ENCODE results near the gene PDSS2. TPM values are rescaled to one million over a fixed set of nuclear protein-coding genes. Genes with fewer than 3 reads are reported as not detected.
"Not testable (repeated sequence)": the region's sequence is repeated elsewhere in the genome, so short reads cannot be mapped to it uniquely, and the experiment has no call there.

The PDSS2 gene
- total RNA-seq, 1 experiment from 2014 or later: 14.8 TPM

DNA sequence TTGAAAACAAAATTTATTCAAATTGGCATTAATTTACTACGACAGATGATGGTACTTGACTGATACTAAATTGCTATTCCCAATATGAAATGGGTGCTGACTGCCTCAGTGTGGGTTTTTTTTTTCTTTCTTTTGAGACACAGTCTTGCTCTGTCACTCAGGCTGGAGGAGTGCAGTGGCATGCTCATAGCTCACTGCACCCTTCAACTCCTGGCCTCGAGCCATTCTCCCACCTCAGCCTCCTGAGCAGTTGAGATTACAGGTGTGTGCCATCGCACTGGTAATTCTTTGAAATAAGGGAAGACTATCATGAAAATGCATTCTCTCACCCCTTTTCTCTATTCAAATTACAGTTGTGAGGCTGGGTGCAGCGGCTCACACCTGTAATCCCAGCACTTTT lies 22.5 kb downstream of the PDSS2 start:
- no peaks in the 10 kb centered on the region for H3K27me3 Mint-ChIP-seq (ENCODE audit: unreplicated experiment)
- no TSS peak for BruUV-seq (replicated peaks)
- peaks cover 8% of the 10 kb centered on the region for H3K4me1 Mint-ChIP-seq (ENCODE audit: low read depth, unreplicated experiment)
- no peak overlapping the region for H3K4me3 Mint-ChIP-seq (ENCODE audit: low read depth, unreplicated experiment)
- CTCF ChIA-PET: no interaction called here
- TF ChIP-seq, protein P1, sequence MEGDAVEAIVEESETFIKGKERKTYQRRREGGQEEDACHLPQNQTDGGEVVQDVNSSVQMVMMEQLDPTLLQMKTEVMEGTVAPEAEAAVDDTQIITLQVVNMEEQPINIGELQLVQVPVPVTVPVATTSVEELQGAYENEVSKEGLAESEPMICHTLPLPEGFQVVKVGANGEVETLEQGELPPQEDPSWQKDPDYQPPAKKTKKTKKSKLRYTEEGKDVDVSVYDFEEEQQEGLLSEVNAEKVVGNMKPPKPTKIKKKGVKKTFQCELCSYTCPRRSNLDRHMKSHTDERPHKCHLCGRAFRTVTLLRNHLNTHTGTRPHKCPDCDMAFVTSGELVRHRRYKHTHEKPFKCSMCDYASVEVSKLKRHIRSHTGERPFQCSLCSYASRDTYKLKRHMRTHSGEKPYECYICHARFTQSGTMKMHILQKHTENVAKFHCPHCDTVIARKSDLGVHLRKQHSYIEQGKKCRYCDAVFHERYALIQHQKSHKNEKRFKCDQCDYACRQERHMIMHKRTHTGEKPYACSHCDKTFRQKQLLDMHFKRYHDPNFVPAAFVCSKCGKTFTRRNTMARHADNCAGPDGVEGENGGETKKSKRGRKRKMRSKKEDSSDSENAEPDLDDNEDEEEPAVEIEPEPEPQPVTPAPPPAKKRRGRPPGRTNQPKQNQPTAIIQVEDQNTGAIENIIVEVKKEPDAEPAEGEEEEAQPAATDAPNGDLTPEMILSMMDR (IDR thresholded peaks at IDR 0.05; ENCODE audit: unreplicated experiment): no peak
- DNase-seq: no peak
- no peaks in the 10 kb centered on the region for H3K9me3 Mint-ChIP-seq (ENCODE audit: low read depth, unreplicated experiment)
- intact Hi-C loops (cut with micrococcal nuclease; ENCODE audit: unreplicated experiment): no loop called here
- H3K36me3 Mint-ChIP-seq (ENCODE audit: insufficient read depth, unreplicated experiment): no peaks in the 10 kb centered on the region
- no peak overlapping the region for H3K27ac Mint-ChIP-seq (ENCODE audit: unreplicated experiment)

DNA sequence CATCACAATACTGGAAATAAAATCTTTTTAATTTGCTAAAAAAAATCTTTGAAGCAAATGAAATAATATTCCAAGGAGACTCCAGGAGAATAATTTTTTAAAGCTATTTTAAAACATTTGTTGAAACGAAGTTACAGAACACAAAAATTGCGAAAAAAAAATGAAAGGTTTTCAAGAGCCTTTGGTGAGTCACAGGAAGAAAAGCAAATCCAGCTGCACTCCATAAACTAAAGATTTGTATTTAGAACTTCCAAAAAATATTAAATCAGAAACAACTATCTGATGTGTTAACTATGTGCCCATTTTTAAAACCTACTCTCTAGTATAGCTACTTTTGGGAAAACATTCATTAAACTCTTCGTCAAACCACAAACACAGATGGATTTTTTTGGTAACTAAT lies 23.6 kb downstream of the PDSS2 start:
- CTCF ChIA-PET: no interaction called here
- intact Hi-C loops (cut with micrococcal nuclease; ENCODE audit: unreplicated experiment): no loop called here
- TF ChIP-seq, protein P1 (IDR thresholded peaks at IDR 0.05; ENCODE audit: unreplicated experiment): no peak
- no peaks in the 10 kb centered on the region for H3K27me3 Mint-ChIP-seq (ENCODE audit: unreplicated experiment)
- peaks cover 8% of the 10 kb centered on the region for H3K4me1 Mint-ChIP-seq (ENCODE audit: low read depth, unreplicated experiment)
- no peaks in the 10 kb centered on the region for H3K9me3 Mint-ChIP-seq (ENCODE audit: low read depth, unreplicated experiment)
- H3K36me3 Mint-ChIP-seq (ENCODE audit: insufficient read depth, unreplicated experiment): no peaks in the 10 kb centered on the region
- H3K4me3 Mint-ChIP-seq (ENCODE audit: low read depth, unreplicated experiment): no peak overlapping the region
- H3K27ac Mint-ChIP-seq (ENCODE audit: unreplicated experiment): no peak overlapping the region
- no peak for DNase-seq
- BruUV-seq (replicated peaks): no TSS peak

DNA sequence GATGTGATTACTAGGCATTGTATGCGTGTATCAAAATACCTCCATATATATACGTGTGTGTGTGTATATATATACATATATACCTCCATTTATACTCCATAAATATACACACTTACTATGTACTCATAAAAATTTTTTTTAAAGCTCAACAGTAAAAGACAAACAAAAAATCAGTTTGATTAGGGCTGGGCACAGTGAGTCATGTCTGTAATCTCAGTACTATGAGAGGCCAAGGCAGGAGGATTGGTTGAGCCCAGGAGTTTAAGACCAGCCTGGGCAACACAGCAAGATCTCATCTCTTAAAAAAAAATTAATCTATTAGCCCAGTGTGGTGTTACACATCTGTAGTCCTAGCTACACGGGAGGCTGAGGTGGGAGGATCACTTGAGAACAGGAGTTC lies 24.6 kb downstream of the PDSS2 start:
- BruUV-seq (replicated peaks): no TSS peak

DNA sequence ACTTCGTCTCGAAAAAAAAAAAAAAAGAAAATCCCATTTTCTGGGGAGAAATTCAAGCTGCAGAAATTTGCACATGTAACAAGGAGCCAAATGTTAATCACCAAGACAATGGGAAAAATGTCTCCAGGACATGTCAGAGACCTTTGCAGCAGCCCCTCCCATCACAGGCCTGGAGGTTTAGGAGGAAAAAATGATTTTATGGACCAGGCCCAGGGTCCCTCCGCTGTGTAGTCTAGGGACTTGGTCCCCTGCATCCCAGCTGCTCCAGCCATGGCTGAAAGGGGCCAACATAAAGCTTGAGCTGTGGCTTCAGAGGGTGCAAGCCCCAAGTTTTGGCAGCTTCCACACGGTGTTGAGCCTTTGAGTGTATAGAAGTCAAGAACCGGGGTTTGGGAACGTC lies 33.4 kb downstream of the PDSS2 start:
- H3K9me3 Mint-ChIP-seq (ENCODE audit: low read depth, unreplicated experiment); CTCF ChIA-PET; BruUV-seq (replicated peaks): not testable (repeated sequence)

More for the DNA sequence above, 24.6 kb downstream of the PDSS2 start:
- no peaks in the 10 kb centered on the region for H3K36me3 Mint-ChIP-seq (ENCODE audit: insufficient read depth, unreplicated experiment)
- TF ChIP-seq, protein P1 (IDR thresholded peaks at IDR 0.05; ENCODE audit: unreplicated experiment): no peak
- peaks cover 8% of the 10 kb centered on the region for H3K4me1 Mint-ChIP-seq (ENCODE audit: low read depth, unreplicated experiment)
- CTCF ChIA-PET: interaction anchor here (0.6 kb wide), 1 partner anchor 608 kb away, joined by 7 read pairs; no protein-coding TSS in a partner anchor
- H3K9me3 Mint-ChIP-seq (ENCODE audit: low read depth, unreplicated experiment): no peaks in the 10 kb centered on the region
- peak overlapping the region; percentile 50 for H3K27ac Mint-ChIP-seq (ENCODE audit: unreplicated experiment)
- intact Hi-C loops (cut with micrococcal nuclease; ENCODE audit: unreplicated experiment): no loop called here
- no peak for DNase-seq
- H3K27me3 Mint-ChIP-seq (ENCODE audit: unreplicated experiment): no peaks in the 10 kb centered on the region
- no peak overlapping the region for H3K4me3 Mint-ChIP-seq (ENCODE audit: low read depth, unreplicated experiment)

DNA sequence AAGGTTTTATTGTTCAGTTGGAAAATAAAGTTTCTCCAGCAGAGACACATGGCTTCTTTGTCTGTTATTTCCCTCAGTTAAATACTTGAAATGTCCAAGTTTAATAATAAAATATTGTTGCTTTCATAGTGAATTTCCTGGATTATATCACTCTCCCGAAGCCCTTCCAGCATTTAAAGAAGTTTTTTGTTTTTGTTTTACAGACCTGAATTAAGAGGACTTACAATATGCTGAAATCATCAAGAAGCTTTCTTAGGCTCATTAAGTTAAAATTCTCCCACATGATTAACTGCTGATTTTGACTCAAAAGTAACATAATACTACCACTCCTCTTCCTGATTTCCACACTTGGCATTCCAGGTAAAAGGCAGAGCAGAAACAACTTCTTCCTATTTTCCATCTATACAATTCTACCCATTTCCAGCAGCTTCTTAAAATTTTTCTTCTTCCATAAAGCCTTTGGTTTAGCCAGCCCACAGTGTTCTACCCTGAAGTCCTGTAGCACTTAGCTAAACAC lies 35.8 kb downstream of the PDSS2 start:
- no TSS peak for BruUV-seq (replicated peaks)
- CTCF ChIA-PET: interaction anchor here (0.6 to 0.7 kb wide), 2 partner anchors 14 to 16 kb away, joined by 4 read pairs; no protein-coding TSS in a partner anchor
- DNase-seq: no peak
- Mint-ChIP-seq H3K27me3 (ENCODE audit: unreplicated experiment) (no peaks in the 10 kb centered on the region), H3K9me3 (ENCODE audit: low read depth, unreplicated experiment) (peaks cover 5% of the 10 kb centered on the region), H3K36me3 (ENCODE audit: insufficient read depth, unreplicated experiment) (no peaks in the 10 kb centered on the region), H3K4me1 (ENCODE audit: low read depth, unreplicated experiment) (no peaks in the 10 kb centered on the region), H3K4me3 (ENCODE audit: low read depth, unreplicated experiment) (no peak overlapping the region), H3K27ac (ENCODE audit: unreplicated experiment) (no peak overlapping the region)
- intact Hi-C loops (cut with micrococcal nuclease; ENCODE audit: unreplicated experiment): no loop called here
- TF ChIP-seq, protein P1 (IDR thresholded peaks at IDR 0.05; ENCODE audit: unreplicated experiment): no peak

More for the DNA sequence above, 33.4 kb downstream of the PDSS2 start:
- H3K4me1 Mint-ChIP-seq (ENCODE audit: low read depth, unreplicated experiment); H3K27me3 Mint-ChIP-seq (ENCODE audit: unreplicated experiment); intact Hi-C loops (cut with micrococcal nuclease; ENCODE audit: unreplicated experiment); H3K4me3 Mint-ChIP-seq (ENCODE audit: low read depth, unreplicated experiment); H3K36me3 Mint-ChIP-seq (ENCODE audit: insufficient read depth, unreplicated experiment); DNase-seq; H3K27ac Mint-ChIP-seq (ENCODE audit: unreplicated experiment): not testable (repeated sequence)
